ENCODE data around the gene CREB3L2. TPM values are rescaled to one million over a fixed set of nuclear protein-coding genes. Genes with fewer than 3 reads are reported as not detected.

Gene CREB3L2
- total RNA-seq, 3 donors from 2014 or later (not counting 1 experiment from before 2014, with no cell fraction given) = 45.9 to 54.6 (median 52.5) TPM

DNA sequence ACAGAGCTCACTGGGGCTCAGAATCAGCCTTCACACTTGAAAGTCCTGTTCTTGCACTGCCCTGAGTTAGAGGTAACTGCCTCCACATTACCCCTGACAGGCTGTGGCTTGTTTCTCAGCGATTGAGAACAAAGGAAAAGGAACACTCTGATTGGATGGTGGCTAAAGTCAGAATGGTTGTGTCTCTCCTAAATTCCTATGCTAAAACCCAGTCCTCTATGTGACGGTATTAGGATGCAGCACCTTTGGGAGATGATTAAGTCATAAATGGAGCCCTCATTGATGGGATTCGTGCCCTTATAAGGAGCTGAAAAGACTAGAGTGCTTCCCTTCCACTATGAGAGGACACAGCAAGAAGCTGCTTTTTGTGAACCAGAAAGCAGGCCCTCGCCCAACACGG, 116.2 kb downstream of the CREB3L2 start:
- 98% methylated on average over 3 of the region's 5 CpGs for WGBS (ENCODE audit: insufficient coverage)

DNA sequence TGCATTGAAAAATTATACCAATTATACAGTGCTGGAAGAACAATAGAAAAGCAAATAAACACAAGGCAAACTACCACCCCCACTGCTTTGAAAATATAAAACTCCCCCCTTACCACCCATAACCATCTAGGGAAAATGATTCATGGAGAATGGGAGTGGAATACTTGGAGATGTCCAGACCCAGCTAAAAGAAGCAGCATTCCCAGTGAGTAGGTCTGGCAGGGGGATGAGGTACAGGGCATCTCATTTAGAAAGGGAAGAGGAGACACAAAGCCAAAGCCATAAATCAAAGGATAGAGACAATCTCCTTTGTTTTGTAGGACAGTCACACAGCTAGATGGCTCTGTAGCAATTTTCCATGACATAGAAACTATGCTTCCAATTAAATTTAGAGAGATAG, 119.1 kb downstream of the CREB3L2 start:
- Histone ChIP-seq H3K36me3 (ENCODE audit: control insufficient read depth, insufficient read depth, low read length) (peaks cover 77% of the 10 kb centered on the region), H3K27me3 (ENCODE audit: control insufficient read depth, insufficient read depth, low read length) (no peaks in the 10 kb centered on the region), H3K4me1 (ENCODE audit: control insufficient read depth, insufficient read depth, low read length) (no peaks in the 10 kb centered on the region), H3K27ac (ENCODE audit: low read length) (no peak overlapping the region), H3K4me3 (ENCODE audit: low read length) (no peak overlapping the region), H3K9me3 (ENCODE audit: control insufficient read depth, insufficient read depth, low read length) (no peaks in the 10 kb centered on the region)
- TF ChIP-seq, protein P1, sequence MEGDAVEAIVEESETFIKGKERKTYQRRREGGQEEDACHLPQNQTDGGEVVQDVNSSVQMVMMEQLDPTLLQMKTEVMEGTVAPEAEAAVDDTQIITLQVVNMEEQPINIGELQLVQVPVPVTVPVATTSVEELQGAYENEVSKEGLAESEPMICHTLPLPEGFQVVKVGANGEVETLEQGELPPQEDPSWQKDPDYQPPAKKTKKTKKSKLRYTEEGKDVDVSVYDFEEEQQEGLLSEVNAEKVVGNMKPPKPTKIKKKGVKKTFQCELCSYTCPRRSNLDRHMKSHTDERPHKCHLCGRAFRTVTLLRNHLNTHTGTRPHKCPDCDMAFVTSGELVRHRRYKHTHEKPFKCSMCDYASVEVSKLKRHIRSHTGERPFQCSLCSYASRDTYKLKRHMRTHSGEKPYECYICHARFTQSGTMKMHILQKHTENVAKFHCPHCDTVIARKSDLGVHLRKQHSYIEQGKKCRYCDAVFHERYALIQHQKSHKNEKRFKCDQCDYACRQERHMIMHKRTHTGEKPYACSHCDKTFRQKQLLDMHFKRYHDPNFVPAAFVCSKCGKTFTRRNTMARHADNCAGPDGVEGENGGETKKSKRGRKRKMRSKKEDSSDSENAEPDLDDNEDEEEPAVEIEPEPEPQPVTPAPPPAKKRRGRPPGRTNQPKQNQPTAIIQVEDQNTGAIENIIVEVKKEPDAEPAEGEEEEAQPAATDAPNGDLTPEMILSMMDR (IDR thresholded peaks at IDR 0.05) = no peak
- intact Hi-C loops (cut with micrococcal nuclease) = no loop called here
- Mint-ChIP-seq H3K27ac (no peak overlapping the region), H3K4me3 (no peak overlapping the region), H3K9me3 (no peaks in the 10 kb centered on the region), H3K4me1 (peaks cover 5 to 7% of the 10 kb centered on the region in 2 donors), H3K27me3 (ENCODE audit: low read depth in 2 of 2) (no peaks in the 10 kb centered on the region), H3K36me3 (peaks cover 16% of the 10 kb centered on the region)
- no peak for DNase-seq
- no peak for ATAC-seq

More for the DNA sequence above, 116.2 kb downstream of the CREB3L2 start:
- no peak overlapping the region for H3K27ac Mint-ChIP-seq
- H3K27me3 Mint-ChIP-seq (ENCODE audit: low read depth in 2 of 2) = no peaks in the 10 kb centered on the region
- no peak for DNase-seq
- Histone ChIP-seq H3K27ac (ENCODE audit: low read length) (no peak overlapping the region), H3K4me1 (ENCODE audit: control insufficient read depth, insufficient read depth, low read length) (no peaks in the 10 kb centered on the region), H3K27me3 (ENCODE audit: control insufficient read depth, insufficient read depth, low read length) (no peaks in the 10 kb centered on the region), H3K36me3 (ENCODE audit: control insufficient read depth, insufficient read depth, low read length) (peaks cover 60% of the 10 kb centered on the region), H3K4me3 (ENCODE audit: low read length) (no peak overlapping the region), H3K9me3 (ENCODE audit: control insufficient read depth, insufficient read depth, low read length) (no peaks in the 10 kb centered on the region)
- H3K9me3 Mint-ChIP-seq = no peaks in the 10 kb centered on the region
- peaks cover 5 to 12% of the 10 kb centered on the region in 2 donors for H3K4me1 Mint-ChIP-seq
- no peak for ATAC-seq
- no peaks in the 10 kb centered on the region for H3K36me3 Mint-ChIP-seq
- H3K4me3 Mint-ChIP-seq = no peak overlapping the region
- intact Hi-C loops (cut with micrococcal nuclease) = no loop called here
- TF ChIP-seq, protein P1 (IDR thresholded peaks at IDR 0.05) = no peak

DNA sequence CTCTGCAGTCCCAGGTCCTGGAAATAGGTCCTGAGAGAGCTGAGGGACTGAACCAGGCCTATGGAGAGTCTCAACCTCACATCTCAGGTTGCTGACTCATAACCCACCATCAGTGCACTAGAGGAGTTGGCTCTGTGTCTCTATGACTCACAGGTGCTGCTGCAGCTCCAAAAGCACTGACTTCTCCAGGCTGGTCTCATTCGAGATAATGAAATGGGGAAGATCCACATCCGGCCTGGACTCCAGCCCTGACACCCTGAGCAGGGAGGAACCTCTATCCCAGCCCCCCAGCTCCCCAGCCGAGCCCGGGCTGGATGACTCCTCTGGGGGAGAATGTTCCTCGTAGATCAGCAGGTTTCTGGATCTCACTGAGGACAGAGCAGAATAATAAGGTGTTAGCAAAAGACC, 119.6 kb downstream of the CREB3L2 start:
- Histone ChIP-seq H3K36me3 (ENCODE audit: control insufficient read depth, insufficient read depth, low read length) (peaks cover 79% of the 10 kb centered on the region), H3K4me3 (ENCODE audit: low read length) (no peak overlapping the region), H3K27me3 (ENCODE audit: control insufficient read depth, insufficient read depth, low read length) (no peaks in the 10 kb centered on the region), H3K27ac (ENCODE audit: low read length) (no peak overlapping the region), H3K9me3 (ENCODE audit: control insufficient read depth, insufficient read depth, low read length) (no peaks in the 10 kb centered on the region), H3K4me1 (ENCODE audit: control insufficient read depth, insufficient read depth, low read length) (no peaks in the 10 kb centered on the region)
- 80% methylated on average over 4 of the region's 5 CpGs for WGBS (ENCODE audit: insufficient coverage)
- peaks cover 17% of the 10 kb centered on the region for H3K36me3 Mint-ChIP-seq
- no peak overlapping the region for H3K4me3 Mint-ChIP-seq
- no peak for DNase-seq
- TF ChIP-seq, protein P1 (IDR thresholded peaks at IDR 0.05) = no peak
- no peak overlapping the region for H3K27ac Mint-ChIP-seq
- H3K9me3 Mint-ChIP-seq = no peaks in the 10 kb centered on the region
- no peaks in the 10 kb centered on the region for H3K27me3 Mint-ChIP-seq (ENCODE audit: low read depth in 2 of 2)
- no peak for ATAC-seq
- peaks cover 5 to 7% of the 10 kb centered on the region in 2 donors for H3K4me1 Mint-ChIP-seq
- intact Hi-C loops (cut with micrococcal nuclease) = no loop called here

DNA sequence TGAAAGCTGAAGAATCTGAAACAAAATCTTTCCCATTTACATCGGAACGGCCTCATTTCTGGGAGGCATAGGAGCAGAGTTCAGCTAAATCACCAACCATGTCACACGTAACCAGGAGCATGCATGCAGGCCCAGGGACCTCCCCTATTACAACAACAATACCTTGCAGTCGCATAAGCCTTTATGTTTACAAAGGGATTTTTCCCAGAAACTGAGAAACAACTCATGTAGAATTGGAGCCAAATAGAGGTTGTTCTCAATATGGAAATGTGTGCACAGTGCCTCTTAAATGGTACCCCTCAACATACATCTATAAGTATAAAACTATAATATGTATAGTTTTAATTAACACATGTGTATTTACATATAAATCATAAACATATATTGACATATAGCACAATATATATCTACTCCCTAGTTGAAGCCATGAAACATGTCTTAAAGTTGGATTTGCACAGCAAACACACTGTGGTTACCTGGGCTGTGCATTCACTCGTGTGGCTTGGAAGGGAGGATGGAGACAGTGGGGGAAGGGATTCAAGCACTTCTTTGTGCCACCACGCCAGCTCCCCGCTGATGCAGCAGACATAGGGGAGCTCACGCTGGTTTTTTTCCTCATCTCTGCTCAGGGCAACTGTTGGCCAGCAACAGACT, 120.2 kb downstream of the CREB3L2 start:
- Mint-ChIP-seq H3K27ac (no peak overlapping the region), H3K36me3 (peaks cover 17% of the 10 kb centered on the region), H3K4me1 (peaks cover 3 to 7% of the 10 kb centered on the region in 2 donors), H3K9me3 (no peaks in the 10 kb centered on the region), H3K4me3 (no peak overlapping the region), H3K27me3 (ENCODE audit: low read depth in 2 of 2) (no peaks in the 10 kb centered on the region)
- intact Hi-C loops (cut with micrococcal nuclease) = no loop called here
- no peak overlapping the region for H3K4me3 ChIP-seq (ENCODE audit: low read length)
- TF ChIP-seq, protein P1 (IDR thresholded peaks at IDR 0.05) = no peak
- peaks cover 76% of the 10 kb centered on the region for H3K36me3 ChIP-seq (ENCODE audit: control insufficient read depth, insufficient read depth, low read length)
- no peak overlapping the region for H3K27ac ChIP-seq (ENCODE audit: low read length)
- ATAC-seq = no peak
- H3K9me3 ChIP-seq (ENCODE audit: control insufficient read depth, insufficient read depth, low read length) = no peaks in the 10 kb centered on the region
- DNase-seq = no peak
- WGBS (ENCODE audit: insufficient coverage) = 97% methylated on average over 7 of the region's 8 CpGs
- no peaks in the 10 kb centered on the region for H3K27me3 ChIP-seq (ENCODE audit: control insufficient read depth, insufficient read depth, low read length)
- H3K4me1 ChIP-seq (ENCODE audit: control insufficient read depth, insufficient read depth, low read length) = no peaks in the 10 kb centered on the region

Measured in natural killer cell (primary cell).